KMS-11 (cell line): Measurements from ENCODE around the gene RALGPS1.

ENCODE experiments used
- H2AFZ ChIP-seq: fragments of 200-600 bp; sonication (generic); 2 replicates; pipeline ENCODE4 v1.6.1; 2016; ENCODE audit warnings: antibody characterized with exemption, mixed run types, low read depth
- H3K27ac ChIP-seq: fragments of 200-600 bp; sonication (generic); 2 replicates; pipeline ENCODE4 v1.6.1; 2016; ENCODE audit warnings: mild to moderate bottlenecking, mixed run types
- H3K27me3 ChIP-seq: fragments of 200-600 bp; sonication (generic); 2 replicates; pipeline ENCODE4 v1.6.1; 2017; ENCODE audit warnings: mild to moderate bottlenecking, low read depth, mixed run types, moderate library complexity; ENCODE audit not compliant: insufficient read depth
- H3K36me3 ChIP-seq: fragments of 200-600 bp; sonication (generic); 2 replicates; pipeline ENCODE4 v1.6.1; 2017; ENCODE audit warnings: mild to moderate bottlenecking, mixed run types; ENCODE audit not compliant: insufficient read depth
- H3K4me1 ChIP-seq: fragments of 200-600 bp; sonication (generic); 2 replicates; pipeline ENCODE4 v1.6.1; 2016; ENCODE audit warnings: mild to moderate bottlenecking, low read depth, mixed run types; ENCODE audit not compliant: poor library complexity, severe bottlenecking
- H3K4me2 ChIP-seq: fragments of 200-600 bp; sonication (generic); 2 replicates; pipeline ENCODE4 v1.7.0; 2016; ENCODE audit warnings: mild to moderate bottlenecking, mixed run types
- H3K4me3 ChIP-seq: fragments of 200-600 bp; sonication (generic); IDR thresholded peaks from 2 replicates; pipeline ENCODE4 v1.6.1; 2017; ENCODE audit warnings: low read depth, low read length, mixed read lengths; ENCODE audit not compliant: insufficient read depth
- H3K79me2 ChIP-seq: fragments of 200-600 bp; sonication (generic); 2 replicates; pipeline ENCODE4 v1.6.1; 2016; ENCODE audit warnings: low read depth, mixed run types; ENCODE audit not compliant: insufficient read depth
- H3K9ac ChIP-seq: fragments of 200-600 bp; sonication (generic); 2 replicates; pipeline ENCODE4 v1.6.1; 2016; ENCODE audit warnings: mild to moderate bottlenecking, mixed run types
- H4K20me1 ChIP-seq: fragments of 200-600 bp; sonication (generic); 2 replicates; pipeline ENCODE4 v1.6.1; 2016; ENCODE audit warnings: mild to moderate bottlenecking, mixed run types; ENCODE audit not compliant: insufficient read depth
- CTCF ChIP-seq: fragments of 200-600 bp; sonication (generic); conservative IDR thresholded peaks from 2 replicates; pipeline ENCODE4 v1.6.1; 2017; ENCODE audit warnings: low read depth, mild to moderate bottlenecking, antibody characterized with exemption, low read length, moderate library complexity, mixed read lengths

Gene RALGPS1

DNA sequence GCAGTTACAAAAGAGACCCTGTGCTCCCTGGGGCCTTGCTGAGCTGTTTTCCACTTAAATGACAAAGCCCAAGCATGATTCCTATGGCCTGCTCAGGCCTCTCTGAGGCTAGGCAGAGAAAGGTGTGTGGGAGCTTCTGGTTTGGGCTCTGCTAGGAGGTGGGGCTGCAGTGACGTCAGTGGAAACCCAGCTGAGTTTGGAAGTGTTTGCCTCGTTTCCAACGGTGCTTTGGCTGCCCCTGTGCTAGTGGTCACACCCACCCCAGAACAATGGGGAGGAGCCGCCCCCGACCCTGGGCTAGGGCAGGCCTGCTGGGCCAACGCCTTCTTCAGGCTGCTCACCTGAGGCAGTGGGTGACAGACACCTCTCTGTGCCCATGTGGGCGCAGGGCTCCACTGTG is 197.5 kb downstream of the RALGPS1 start:
- no peaks in the 10 kb centered on the region for H4K20me1 ChIP-seq
- no peaks in the 10 kb centered on the region for H3K4me1 ChIP-seq
- H3K27ac ChIP-seq: no peak overlapping the region
- H3K27me3 ChIP-seq: no peaks in the 10 kb centered on the region
- no peaks in the 10 kb centered on the region for H3K79me2 ChIP-seq
- no peak overlapping the region for H3K4me3 ChIP-seq
- no peak overlapping the region for H3K9ac ChIP-seq
- TF ChIP-seq CTCF: no peak
- no peak overlapping the region for H3K4me2 ChIP-seq
- H2AFZ ChIP-seq: no peak overlapping the region
- no peaks in the 10 kb centered on the region for H3K36me3 ChIP-seq

DNA sequence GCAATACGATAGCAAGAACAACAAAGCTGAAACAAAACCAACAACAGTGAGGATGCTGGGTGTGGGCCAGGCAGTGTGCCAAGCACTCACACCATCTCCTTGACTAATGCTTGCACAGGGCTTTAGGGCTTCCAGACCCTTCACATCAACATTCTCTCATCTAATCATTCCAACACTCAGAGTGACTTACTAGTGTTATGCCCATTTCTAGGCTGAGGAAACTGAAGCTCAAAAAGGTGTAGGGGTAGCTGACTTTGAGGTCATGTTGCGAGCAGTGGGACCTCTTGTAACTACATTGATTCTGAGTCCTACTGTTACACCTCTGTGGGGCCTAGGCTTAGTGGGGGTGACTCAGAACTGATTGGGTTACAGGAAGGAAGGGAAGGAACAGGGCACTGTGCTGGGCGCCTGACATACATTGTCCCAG is 198.2 kb downstream of the RALGPS1 start:
- H3K9ac ChIP-seq: no peak overlapping the region
- H2AFZ ChIP-seq: no peak overlapping the region
- no peaks in the 10 kb centered on the region for H3K4me1 ChIP-seq
- no peak overlapping the region for H3K4me2 ChIP-seq
- H3K27ac ChIP-seq: no peak overlapping the region
- no peak for TF ChIP-seq CTCF
- no peaks in the 10 kb centered on the region for H3K79me2 ChIP-seq
- H3K36me3 ChIP-seq: no peaks in the 10 kb centered on the region
- no peaks in the 10 kb centered on the region for H3K27me3 ChIP-seq
- no peak overlapping the region for H3K4me3 ChIP-seq
- no peaks in the 10 kb centered on the region for H4K20me1 ChIP-seq

- H3K79me2 ChIP-seq: no peaks in the 10 kb centered on the region
- H3K4me2 ChIP-seq: no peak overlapping the region
- no peak overlapping the region for H3K4me3 ChIP-seq
- no peaks in the 10 kb centered on the region for H3K27me3 ChIP-seq
- H3K4me1 ChIP-seq: no peaks in the 10 kb centered on the region
- TF ChIP-seq CTCF: no peak
- no peak overlapping the region for H2AFZ ChIP-seq
- H3K27ac ChIP-seq: no peak overlapping the region
- H3K9ac ChIP-seq: no peak overlapping the region
- no peaks in the 10 kb centered on the region for H3K36me3 ChIP-seq
- H4K20me1 ChIP-seq: no peaks in the 10 kb centered on the region
These were observed 198.8 kb downstream of the RALGPS1 start for GRCh38 chr9:127113191-127113972.

GRCh38 chr9:127114606-127115005 is 200.0 kb downstream of the RALGPS1 start:
- Histone ChIP-seq H3K27me3 (no peaks in the 10 kb centered on the region), H3K36me3 (no peaks in the 10 kb centered on the region), H3K4me3 (no peak overlapping the region), H3K4me2 (no peak overlapping the region), H3K4me1 (no peaks in the 10 kb centered on the region), H3K9ac (no peak overlapping the region), H3K27ac (no peak overlapping the region), H3K79me2 (no peaks in the 10 kb centered on the region), H2AFZ (no peak overlapping the region), H4K20me1 (no peaks in the 10 kb centered on the region)
- TF ChIP-seq CTCF: no peak
